Activated CD8-positive, alpha-beta memory T cell treated with anti-CD3 and anti-CD28 coated beads, Interleukin-2, amount 10 ng/mL, durations not matched to agents 7 days and 5 days (primary cell): ENCODE results near the gene ABCA13. TPM values are rescaled to one million over a fixed set of nuclear protein-coding genes. Genes with fewer than 3 reads are reported as not detected.

Experiments
- ATAC-seq: fragments of 150-1000 bp; cut with Tn5 transposase; one replicate; pipeline ENCODE4 v1.10.0; 2021; ENCODE audit warnings: moderate library complexity
- CTCF ChIA-PET: fragments of 350-600 bp; sonication (Branson Sonifier 250); formaldehyde crosslinking; loops from one replicate; lab custom pipeline; 2021; ENCODE audit warnings: antibody characterized with exemption; lab: Charles Lee
- DNase-seq: peaks from one replicate; pipeline ENCODE4 v3.0.0-alpha.2; 2020
- H3K27ac Mint-ChIP-seq: one replicate; pipeline ENCODE4 v1.8.0; 2021; ENCODE audit warnings: mild to moderate bottlenecking, mixed read lengths
- H3K27me3 Mint-ChIP-seq: one replicate; pipeline ENCODE4 v1.8.0; 2021; ENCODE audit warnings: mixed read lengths
- H3K36me3 Mint-ChIP-seq: one replicate; pipeline ENCODE4 v1.8.0; 2021; ENCODE audit warnings: mild to moderate bottlenecking, mixed read lengths
- H3K4me1 Mint-ChIP-seq: one replicate; pipeline ENCODE4 v1.8.0; 2021; ENCODE audit warnings: mixed read lengths
- H3K4me3 Mint-ChIP-seq: one replicate; pipeline ENCODE4 v1.8.0; 2021; ENCODE audit warnings: mild to moderate bottlenecking, moderate library complexity, mixed read lengths
- H3K9me3 Mint-ChIP-seq: one replicate; pipeline ENCODE4 v1.8.0; 2022; ENCODE audit warnings: low read depth, mixed read lengths
- total RNA-seq, 2 experiments: library from RNA; stranded (reverse); gene quantifications; one replicate each; pipeline ENCODE4 v1.2.3, GENCODE V29; 2021

The ABCA13 gene
- total RNA-seq, 2 experiments from 2014 or later = 0.05 to 0.06 TPM

DNA sequence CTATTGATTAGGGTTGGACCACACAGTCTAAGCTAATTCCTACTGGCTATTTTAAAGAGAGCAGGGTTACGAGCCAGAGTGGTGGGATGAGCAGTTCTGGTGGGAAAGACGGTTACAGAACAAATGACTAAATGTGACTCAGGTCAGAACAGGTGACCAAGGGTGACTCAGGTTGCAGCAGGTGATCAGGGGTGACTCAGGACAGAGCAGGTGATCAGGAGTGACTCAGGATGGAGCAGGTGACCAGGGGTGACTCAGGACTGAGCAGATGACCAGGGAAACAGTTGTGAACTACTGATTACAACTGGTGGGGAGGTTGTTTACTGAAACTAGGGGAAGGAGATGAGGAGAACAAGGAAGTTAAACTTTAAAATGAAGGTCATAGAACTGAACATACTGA, 366.3 kb downstream of the ABCA13 start:
- DNase-seq (no peak), ATAC-seq (no peak)
- CTCF ChIA-PET = no interaction called here
- H3K27ac Mint-ChIP-seq = no peak overlapping the region
- H3K36me3 Mint-ChIP-seq = no peaks in the 10 kb centered on the region
- no peak overlapping the region for H3K4me3 Mint-ChIP-seq
- no peaks in the 10 kb centered on the region for H3K4me1 Mint-ChIP-seq
- no peaks in the 10 kb centered on the region for H3K27me3 Mint-ChIP-seq
- peaks cover 12% of the 10 kb centered on the region for H3K9me3 Mint-ChIP-seq

- ATAC-seq (no peak), DNase-seq (no peak)
- peaks cover 12% of the 10 kb centered on the region for H3K9me3 Mint-ChIP-seq
- H3K27me3 Mint-ChIP-seq = no peaks in the 10 kb centered on the region
- H3K4me3 Mint-ChIP-seq = no peak overlapping the region
- H3K36me3 Mint-ChIP-seq = no peaks in the 10 kb centered on the region
- H3K4me1 Mint-ChIP-seq = no peaks in the 10 kb centered on the region
- H3K27ac Mint-ChIP-seq = no peak overlapping the region
- CTCF ChIA-PET = no interaction called here
Measured at GRCh38 chr7:48540746-48541145, 369.5 kb downstream of the ABCA13 start.

- Mint-ChIP-seq H3K9me3 (peaks cover 3% of the 10 kb centered on the region), H3K4me1 (no peaks in the 10 kb centered on the region), H3K27ac (no peak overlapping the region), H3K27me3 (no peaks in the 10 kb centered on the region), H3K36me3 (no peaks in the 10 kb centered on the region), H3K4me3 (no peak overlapping the region)
- ATAC-seq (no peak), DNase-seq (no peak)
- CTCF ChIA-PET = no interaction called here
Measured at GRCh38 chr7:48548667-48549066, 377.4 kb downstream of the ABCA13 start.

DNA sequence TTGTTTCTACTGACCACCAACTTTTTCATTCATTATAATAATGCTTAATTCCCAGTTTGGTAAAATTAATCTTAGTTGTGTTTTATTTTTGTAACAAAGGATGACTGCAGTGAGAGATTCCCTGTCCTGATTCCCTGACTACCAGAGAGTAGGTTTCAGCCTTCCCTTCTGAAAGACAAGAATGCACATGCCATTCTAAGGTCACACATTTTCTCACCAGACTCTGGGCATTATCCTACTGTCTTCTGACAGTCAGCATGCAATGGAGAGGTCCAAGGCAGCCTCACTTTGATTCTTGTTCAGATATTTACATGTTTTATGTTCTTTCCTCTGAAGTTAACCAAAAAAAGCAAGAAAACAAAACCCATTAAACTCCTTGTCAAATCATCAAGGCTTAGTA, 380.4 kb downstream of the ABCA13 start:
- DNase-seq (no peak), ATAC-seq (no peak)
- CTCF ChIA-PET = no interaction called here
- Mint-ChIP-seq H3K4me1 (no peaks in the 10 kb centered on the region), H3K9me3 (peaks cover 4% of the 10 kb centered on the region), H3K27me3 (no peaks in the 10 kb centered on the region), H3K4me3 (no peak overlapping the region), H3K36me3 (no peaks in the 10 kb centered on the region), H3K27ac (no peak overlapping the region)

- no peaks in the 10 kb centered on the region for H3K36me3 Mint-ChIP-seq
- CTCF ChIA-PET = no interaction called here
- no peak overlapping the region for H3K27ac Mint-ChIP-seq
- no peaks in the 10 kb centered on the region for H3K27me3 Mint-ChIP-seq
- H3K4me3 Mint-ChIP-seq = no peak overlapping the region
- no peaks in the 10 kb centered on the region for H3K4me1 Mint-ChIP-seq
- no peak for DNase-seq
- ATAC-seq = no peak
- H3K9me3 Mint-ChIP-seq = no peaks in the 10 kb centered on the region
Measured at GRCh38 chr7:48563334-48563733, 392.1 kb downstream of the ABCA13 start.

GRCh38 chr7:48575516-48575915, 404.3 kb downstream of the ABCA13 start:
- H3K4me3 Mint-ChIP-seq = no peak overlapping the region
- CTCF ChIA-PET = interaction anchor here (0.8 kb wide), 1 partner anchor 10 kb away, joined by 3 read pairs; no protein-coding TSS in a partner anchor
- no peaks in the 10 kb centered on the region for H3K9me3 Mint-ChIP-seq
- DNase-seq (no peak), ATAC-seq (no peak)
- no peaks in the 10 kb centered on the region for H3K36me3 Mint-ChIP-seq
- H3K4me1 Mint-ChIP-seq = no peaks in the 10 kb centered on the region
- H3K27ac Mint-ChIP-seq = no peak overlapping the region
- H3K27me3 Mint-ChIP-seq = no peaks in the 10 kb centered on the region

- Mint-ChIP-seq H3K36me3 (no peaks in the 10 kb centered on the region), H3K4me1 (no peaks in the 10 kb centered on the region), H3K27ac (no peak overlapping the region), H3K27me3 (no peaks in the 10 kb centered on the region), H3K9me3 (no peaks in the 10 kb centered on the region), H3K4me3 (no peak overlapping the region)
- CTCF ChIA-PET = no interaction called here
- ATAC-seq (no peak), DNase-seq (no peak)
Measured at GRCh38 chr7:48587475-48587874, 416.2 kb downstream of the ABCA13 start.

DNA sequence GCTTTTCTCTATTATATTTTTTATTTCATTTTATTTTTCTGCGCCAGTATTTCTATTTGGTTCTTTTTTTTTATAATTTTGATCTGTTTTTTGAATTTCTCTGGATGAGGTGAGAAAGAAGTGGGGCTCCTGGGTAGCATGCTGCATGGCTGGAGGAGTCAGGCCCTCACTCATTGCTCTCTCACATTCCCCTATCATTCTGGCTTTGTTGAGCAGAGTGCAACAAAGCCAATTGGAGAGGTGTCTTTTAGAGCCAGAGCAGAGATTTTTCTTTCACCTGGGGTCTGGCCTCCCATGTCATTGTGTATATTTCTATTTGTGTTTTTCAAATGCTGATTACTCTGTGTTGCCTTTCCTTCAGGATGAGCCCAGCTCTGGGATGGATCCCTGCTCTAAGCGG, 423.1 kb downstream of the ABCA13 start:
- Mint-ChIP-seq H3K36me3 (no peaks in the 10 kb centered on the region), H3K27ac (no peak overlapping the region), H3K4me1 (no peaks in the 10 kb centered on the region), H3K9me3 (no peaks in the 10 kb centered on the region), H3K27me3 (no peaks in the 10 kb centered on the region), H3K4me3 (no peak overlapping the region)
- no peak for ATAC-seq
- CTCF ChIA-PET = no interaction called here
- DNase-seq = no peak

DNA sequence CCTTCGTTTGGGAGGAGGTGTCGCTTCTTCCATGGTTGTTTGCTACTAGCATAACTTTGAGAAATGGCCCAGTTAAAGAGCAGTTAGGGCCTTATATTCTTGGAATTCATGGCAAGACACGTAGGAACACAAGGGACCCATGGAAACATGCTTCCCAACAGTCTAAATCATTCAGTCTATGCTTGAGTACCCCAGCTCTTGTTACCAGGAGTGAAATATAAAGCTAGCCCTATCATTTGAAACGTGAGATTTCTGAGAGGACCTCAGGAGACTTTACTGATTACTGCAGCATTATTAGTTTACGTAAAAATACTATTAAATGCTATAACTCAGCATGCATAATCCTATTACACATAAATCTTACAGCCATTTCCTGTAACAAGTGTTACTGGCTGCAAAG, 424.5 kb downstream of the ABCA13 start:
- Mint-ChIP-seq H3K4me3 (no peak overlapping the region), H3K27ac (no peak overlapping the region), H3K4me1 (no peaks in the 10 kb centered on the region), H3K36me3 (no peaks in the 10 kb centered on the region), H3K27me3 (no peaks in the 10 kb centered on the region), H3K9me3 (no peaks in the 10 kb centered on the region)
- ATAC-seq (no peak), DNase-seq (no peak)
- CTCF ChIA-PET = no interaction called here

GRCh38 chr7:48610705-48611104, 439.4 kb downstream of the ABCA13 start:
- no peaks in the 10 kb centered on the region for H3K27me3 Mint-ChIP-seq
- ATAC-seq (no peak), DNase-seq (no peak)
- no peaks in the 10 kb centered on the region for H3K36me3 Mint-ChIP-seq
- H3K27ac Mint-ChIP-seq = no peak overlapping the region
- no peaks in the 10 kb centered on the region for H3K4me1 Mint-ChIP-seq
- CTCF ChIA-PET = no interaction called here
- H3K4me3 Mint-ChIP-seq = no peak overlapping the region
- H3K9me3 Mint-ChIP-seq = peaks cover 3% of the 10 kb centered on the region

DNA sequence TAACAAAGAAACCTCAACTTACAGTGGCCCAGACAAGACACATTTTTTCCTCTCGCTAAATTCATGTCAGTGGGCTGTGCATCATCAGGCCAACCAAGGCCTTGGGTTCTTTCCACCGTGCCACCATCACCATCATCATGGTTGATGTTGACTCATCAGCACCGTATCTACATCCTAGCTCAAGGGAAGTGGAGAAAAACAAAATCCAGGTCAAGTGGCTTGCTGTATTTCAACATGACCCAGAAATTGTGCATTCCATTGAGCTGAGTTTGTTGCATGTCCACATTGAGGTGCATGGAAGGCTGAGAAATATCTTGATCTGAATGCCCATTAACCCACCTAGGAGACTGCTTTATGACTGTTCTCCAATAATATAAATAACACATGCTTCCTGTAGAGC, 440.7 kb downstream of the ABCA13 start:
- CTCF ChIA-PET = no interaction called here
- ATAC-seq (no peak), DNase-seq (no peak)
- H3K36me3 Mint-ChIP-seq = no peaks in the 10 kb centered on the region
- peaks cover 3% of the 10 kb centered on the region for H3K9me3 Mint-ChIP-seq
- H3K4me1 Mint-ChIP-seq = no peaks in the 10 kb centered on the region
- no peak overlapping the region for H3K4me3 Mint-ChIP-seq
- H3K27me3 Mint-ChIP-seq = no peaks in the 10 kb centered on the region
- no peak overlapping the region for H3K27ac Mint-ChIP-seq

DNA sequence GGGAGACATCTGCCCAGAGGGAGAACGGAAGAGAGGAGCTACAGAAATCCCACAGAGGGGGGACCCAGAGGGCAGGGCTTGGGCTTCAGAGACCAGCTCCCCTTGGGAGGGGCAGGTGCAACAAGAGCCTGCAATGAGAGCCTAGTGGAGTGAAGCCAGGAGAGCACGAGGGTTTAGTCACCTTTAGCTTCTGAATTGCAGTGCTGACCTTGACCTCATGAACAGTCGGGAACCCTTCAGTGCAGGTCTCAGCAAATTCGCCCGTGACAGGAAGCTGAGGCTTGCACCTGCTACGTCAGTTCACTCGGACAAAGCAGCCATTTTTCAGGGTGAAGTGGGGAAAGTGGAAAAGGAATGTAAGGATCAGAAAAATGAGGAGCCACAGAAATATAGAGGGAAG, 446.2 kb downstream of the ABCA13 start:
- no peaks in the 10 kb centered on the region for H3K4me1 Mint-ChIP-seq
- H3K9me3 Mint-ChIP-seq = no peaks in the 10 kb centered on the region
- DNase-seq (no peak), ATAC-seq (no peak)
- H3K27me3 Mint-ChIP-seq = no peaks in the 10 kb centered on the region
- H3K27ac Mint-ChIP-seq = no peak overlapping the region
- CTCF ChIA-PET = no interaction called here
- no peaks in the 10 kb centered on the region for H3K36me3 Mint-ChIP-seq
- H3K4me3 Mint-ChIP-seq = no peak overlapping the region

DNA sequence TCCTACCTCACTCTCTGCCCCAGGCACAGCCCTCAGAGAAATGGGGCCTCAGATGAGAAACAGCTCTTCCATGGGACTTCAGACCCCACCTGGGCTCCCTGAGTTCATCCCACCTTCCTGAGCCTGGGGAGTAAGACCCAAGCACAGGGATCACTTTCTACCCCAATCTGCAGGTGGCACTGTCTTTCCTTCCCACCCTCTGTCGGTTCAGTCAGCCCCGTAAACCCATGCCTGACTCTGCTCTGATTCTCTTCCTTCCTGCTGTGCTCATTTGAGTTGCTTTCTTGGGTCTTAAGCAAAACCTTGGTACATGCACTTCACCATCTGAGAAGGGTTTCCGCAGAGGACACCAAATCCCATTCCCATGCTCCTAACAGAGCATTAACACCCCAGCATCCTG, 446.7 kb downstream of the ABCA13 start:
- Mint-ChIP-seq H3K4me1 (no peaks in the 10 kb centered on the region), H3K27ac (no peak overlapping the region), H3K4me3 (no peak overlapping the region), H3K27me3 (no peaks in the 10 kb centered on the region), H3K9me3 (no peaks in the 10 kb centered on the region), H3K36me3 (no peaks in the 10 kb centered on the region)
- no peak for ATAC-seq
- no peak for DNase-seq
- CTCF ChIA-PET = no interaction called here

DNA sequence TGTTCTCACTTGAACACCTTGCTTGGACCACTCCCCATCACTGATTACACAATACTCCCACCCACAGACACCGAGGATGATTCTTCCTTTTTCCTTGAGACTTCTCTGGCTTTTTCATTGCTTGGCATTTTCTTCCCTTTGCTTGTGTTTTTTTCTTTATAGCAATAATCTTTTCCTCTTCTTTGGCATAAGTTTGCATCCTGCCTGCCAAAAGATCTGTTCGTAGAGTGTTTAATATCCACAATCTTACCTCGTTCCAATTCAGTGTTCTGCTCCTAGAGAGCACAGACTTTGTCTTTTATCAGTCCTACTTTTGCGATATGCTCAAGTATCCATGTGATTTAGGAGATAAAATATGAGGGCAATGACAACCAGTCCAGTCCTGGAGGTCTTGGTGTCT, 449.8 kb downstream of the ABCA13 start:
- CTCF ChIA-PET = no interaction called here
- DNase-seq (no peak), ATAC-seq (no peak)
- Mint-ChIP-seq H3K27ac (no peak overlapping the region), H3K27me3 (no peaks in the 10 kb centered on the region), H3K4me1 (no peaks in the 10 kb centered on the region), H3K9me3 (no peaks in the 10 kb centered on the region), H3K36me3 (no peaks in the 10 kb centered on the region), H3K4me3 (no peak overlapping the region)

DNA sequence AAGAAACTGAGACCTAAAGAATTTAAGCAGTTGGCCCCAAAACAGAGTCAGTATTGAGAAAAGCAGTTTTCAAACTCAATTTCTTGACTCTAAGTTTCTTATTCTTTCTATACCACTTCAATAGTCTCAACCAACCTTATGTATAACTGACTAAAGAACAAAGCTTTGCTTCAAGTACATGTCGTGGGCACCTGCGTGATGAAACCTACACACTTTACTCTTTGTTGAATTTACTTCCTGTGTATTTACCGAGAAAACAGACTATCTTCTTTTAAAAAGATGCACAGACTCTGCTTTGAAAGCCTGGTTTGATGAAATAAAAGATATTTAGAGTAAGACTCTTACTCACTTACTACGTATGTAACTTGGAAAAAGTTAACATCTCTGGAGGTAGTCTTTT, 455.9 kb downstream of the ABCA13 start:
- Mint-ChIP-seq H3K36me3 (no peaks in the 10 kb centered on the region), H3K9me3 (peaks cover 3% of the 10 kb centered on the region), H3K4me1 (no peaks in the 10 kb centered on the region), H3K4me3 (no peak overlapping the region), H3K27ac (no peak overlapping the region), H3K27me3 (no peaks in the 10 kb centered on the region)
- ATAC-seq (no peak), DNase-seq (no peak)
- CTCF ChIA-PET = no interaction called here
